Anterior cingulate cortex (tissue), 58 donors: ENCODE results near the gene PPEF2.

Source experiments
- DNase-seq, 58 donors: peaks; one replicate each; lab custom pipeline; 2025; lab: John Stamatoyannopoulos, UW

Gene PPEF2

DNA sequence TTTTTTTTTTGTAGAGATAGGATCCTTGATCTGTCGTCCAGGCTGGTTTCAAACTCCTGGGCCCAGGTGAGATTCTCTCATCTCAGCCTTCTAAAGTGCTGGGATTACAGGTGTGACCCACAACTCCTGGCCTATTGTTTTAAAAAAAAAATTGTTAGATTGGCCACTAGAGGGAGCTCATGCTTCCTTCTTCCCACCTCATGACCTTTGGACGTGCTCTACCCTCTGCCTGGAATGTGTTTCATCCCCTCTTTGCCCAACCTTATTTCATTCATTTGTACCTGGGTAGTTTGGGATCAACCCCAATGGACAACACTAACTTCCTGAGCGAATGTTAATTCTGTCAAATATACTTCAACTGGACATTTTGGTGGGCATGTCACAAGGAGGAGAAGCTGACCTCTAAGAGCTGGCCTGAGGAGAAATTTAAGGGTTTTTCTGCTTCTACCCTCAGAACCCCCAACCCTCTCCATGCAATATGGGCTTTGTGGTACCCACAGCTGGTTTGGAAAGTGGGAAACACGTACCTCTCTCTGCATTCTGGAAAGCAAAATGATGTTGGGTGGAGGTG is 6.4 kb downstream of the PPEF2 start:
- DNase-seq = no peak

DNA sequence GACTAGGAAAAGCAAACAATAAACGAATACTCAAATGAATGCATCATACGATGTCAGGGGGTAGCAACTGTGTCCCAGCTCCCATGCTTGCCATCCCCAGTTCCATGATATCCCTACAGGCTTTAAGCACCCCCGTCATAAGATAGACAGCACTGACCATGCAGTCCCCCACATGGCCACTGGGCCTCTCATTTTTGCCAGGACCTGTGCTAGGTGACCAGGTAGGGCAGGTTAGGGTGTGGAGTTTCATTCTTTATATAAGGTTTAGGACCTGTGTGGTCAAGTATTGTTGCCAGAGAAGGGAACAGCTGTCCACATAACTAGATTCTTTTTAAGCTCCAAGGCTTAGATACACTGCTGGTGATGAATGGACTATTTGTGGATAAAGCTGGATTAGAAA is 9.7 kb downstream of the PPEF2 start:
- no peak for DNase-seq

DNA sequence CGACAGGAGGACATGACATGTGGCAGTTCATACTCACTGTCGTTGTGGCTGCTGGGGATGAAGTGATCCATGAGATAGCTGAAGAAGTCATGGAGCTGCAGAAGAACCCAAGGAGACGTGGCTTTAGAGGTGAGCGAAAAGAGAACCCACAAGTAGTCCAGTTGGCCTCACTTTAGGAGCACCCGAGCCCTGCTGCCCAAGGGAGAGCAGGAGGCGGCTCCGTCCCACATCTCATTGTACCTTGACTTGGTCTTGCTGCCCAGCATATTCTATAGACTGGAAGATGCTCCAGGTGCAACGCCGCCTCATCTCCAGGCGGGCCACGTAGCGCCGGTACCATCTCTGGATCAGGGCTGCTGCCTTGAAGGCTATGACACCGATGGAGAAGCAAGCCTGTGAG is 10.6 kb downstream of the PPEF2 start:
- DNase-seq = no peak

DNA sequence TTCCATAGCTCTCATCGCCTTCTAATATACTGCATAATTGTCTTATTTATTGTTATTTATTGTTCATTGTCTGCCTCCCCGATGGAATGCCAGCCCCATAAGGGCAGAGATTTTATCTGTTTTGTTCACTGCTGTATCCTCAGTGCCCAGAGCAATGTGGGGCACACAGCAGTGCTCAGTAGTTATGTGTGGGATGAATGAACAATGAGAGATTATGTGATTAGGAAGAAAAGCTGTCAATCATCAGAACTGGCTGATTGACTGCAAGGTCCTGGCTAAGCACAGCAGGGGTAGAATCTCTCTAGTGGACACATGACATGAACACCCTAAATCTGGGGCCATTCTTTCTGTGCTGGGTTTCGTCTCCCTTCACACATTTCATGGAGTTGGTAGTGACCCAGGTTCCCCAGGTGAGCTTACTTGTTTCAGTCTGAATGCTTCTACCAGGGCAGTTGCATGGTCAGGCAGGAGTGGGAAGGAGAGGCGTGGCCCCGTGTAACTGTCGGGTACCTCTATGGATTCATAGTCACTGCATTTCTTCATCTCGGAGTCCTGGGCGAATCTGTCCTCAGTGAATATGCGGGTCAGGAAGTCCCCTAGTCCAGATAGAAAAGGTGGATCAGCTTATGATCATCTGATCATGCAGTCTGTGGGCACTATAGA is 12.6 kb downstream of the PPEF2 start:
- DNase-seq = no peak

DNA sequence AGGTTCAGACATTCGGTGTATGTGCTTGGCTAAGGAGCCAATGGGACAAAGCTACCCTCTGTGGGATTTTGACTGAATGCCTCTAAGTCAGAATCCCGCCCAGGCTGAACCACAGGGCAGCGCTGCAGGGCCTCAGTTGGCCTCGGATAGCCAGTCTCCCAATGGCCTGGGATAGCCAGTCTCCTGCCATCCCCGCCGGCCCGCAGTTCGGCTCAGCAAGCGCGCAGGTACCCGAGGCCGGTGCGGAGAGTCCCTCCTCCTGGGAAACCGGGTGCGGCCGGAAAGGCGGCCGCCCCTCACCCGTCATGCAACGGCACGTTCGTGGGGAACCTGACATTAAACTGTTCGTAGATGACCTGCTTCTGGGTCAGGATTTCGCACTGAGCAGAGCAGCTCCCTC is 16.1 kb downstream of the PPEF2 start:
- no peak for DNase-seq

DNA sequence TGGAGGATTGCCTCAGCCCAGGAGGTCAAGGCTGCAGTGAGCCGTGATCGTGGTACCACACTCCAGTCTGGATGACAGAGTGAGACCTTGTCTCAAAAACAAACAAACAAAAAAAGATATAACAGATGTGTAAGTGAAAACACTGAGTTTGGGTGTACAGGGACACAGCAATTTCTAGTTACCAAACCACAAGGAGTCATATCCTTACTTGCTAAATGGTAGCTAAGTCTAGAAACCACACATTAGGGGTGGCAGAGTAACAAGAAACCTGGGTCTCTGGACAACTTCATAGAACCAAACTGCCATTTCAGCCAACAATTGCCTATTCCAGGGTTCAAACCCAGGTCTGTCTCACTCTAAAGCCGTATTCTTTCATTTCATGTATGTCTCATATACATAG is 20.8 kb downstream of the PPEF2 start:
- DNase-seq = no peak

DNA sequence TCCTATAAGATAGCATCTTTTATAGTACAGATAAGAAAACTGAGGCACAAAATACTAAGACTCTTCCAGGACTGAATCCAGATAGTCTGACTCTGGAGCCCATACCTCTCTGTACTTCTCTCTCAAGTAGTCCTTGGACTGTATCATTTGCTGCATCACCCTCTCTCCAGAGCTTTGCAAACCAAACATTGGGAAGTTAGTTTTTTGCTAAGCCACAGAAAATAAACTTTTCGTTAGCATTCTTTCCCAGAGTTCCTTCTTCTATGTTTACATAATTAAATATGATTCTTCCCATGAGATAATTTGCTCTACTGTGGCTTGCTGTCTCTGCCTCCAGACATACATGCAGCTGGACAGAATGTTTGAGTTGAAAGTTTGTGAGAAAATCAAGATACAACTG is 22.0 kb downstream of the PPEF2 start:
- no peak for DNase-seq

DNA sequence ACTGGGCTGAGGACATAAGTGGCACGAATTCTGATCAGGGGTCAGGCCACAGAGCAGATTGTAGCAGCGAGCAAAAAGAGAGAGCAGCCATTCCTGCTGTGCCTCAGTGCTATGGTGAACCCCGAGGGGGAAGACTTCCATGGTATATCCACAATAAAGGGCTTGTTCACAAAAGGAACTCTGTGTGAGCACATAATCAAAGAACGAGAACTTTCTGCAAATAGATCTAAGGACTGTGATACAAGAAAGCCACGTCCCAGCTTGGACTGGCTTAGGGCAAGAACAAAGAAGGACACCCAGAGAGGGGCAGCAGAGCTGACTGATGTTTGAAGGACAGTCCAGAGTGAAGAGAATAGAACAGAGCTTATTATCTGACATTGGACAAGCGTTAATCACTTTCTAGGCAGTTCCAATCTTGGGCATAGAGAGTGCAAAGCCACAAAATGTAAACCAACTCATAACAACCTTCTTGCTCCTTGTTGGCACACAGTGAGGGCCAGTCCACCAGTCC is 24.0 kb downstream of the PPEF2 start:
- DNase-seq = no peak

DNA sequence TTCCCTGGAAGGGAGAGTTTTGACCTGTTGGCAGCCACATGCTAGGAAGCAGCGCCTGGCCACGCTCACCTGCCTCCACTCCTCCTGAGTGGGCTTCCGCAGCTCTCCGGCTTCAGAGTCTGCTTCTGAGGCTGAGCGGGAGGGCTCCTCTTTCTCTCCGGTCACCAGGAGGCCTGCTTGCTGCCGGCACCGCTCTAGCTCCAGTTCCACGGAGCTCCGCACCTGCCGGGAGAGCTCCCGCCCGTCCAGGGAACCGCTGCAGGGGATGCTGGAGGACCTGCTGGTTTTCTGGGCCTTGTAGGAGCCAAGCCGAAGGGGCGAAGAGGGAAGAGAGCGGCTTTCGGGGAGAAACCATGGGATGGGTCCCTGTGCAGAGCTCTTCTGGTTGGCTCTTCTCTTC is 26.0 kb downstream of the PPEF2 start:
- no peak for DNase-seq

DNA sequence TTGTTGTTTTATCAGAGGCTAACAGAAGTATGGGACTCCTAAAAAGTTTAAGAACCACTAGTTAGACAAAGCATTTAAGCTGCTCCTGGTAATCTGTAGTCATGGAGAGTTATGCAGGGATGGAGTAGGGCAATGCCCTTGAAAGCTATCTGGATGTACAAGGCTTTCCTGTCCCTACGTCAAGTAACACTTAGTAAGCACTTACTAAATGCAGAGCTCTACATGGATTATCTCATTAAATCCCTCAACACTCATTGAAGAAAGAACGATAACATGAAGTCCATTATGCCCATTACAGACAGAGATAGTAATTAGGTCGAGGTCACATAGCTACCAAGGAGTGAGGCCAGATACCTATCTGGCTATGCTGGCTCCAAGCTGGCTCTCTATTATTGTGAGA is 33.2 kb downstream of the PPEF2 start:
- DNase-seq = no peak

DNA sequence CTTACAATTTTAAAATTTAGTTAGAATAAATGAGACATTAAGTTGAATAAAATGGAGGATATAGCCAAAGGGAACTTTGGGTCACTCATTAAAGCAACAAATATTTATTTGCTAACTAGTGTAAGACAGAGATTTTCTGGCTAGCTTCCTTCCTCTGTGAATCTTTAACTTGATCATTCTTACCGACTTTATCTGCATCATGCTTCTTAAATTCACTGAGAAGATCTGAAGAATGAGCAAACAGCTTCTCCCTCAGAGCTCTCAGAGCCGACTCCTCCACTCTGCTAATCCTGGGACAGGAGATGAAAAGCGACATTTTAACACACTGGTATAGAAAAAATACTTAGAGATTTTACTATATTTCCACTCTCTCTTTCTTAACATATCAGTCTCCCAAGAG is 35.1 kb downstream of the PPEF2 start:
- no peak for DNase-seq

DNA sequence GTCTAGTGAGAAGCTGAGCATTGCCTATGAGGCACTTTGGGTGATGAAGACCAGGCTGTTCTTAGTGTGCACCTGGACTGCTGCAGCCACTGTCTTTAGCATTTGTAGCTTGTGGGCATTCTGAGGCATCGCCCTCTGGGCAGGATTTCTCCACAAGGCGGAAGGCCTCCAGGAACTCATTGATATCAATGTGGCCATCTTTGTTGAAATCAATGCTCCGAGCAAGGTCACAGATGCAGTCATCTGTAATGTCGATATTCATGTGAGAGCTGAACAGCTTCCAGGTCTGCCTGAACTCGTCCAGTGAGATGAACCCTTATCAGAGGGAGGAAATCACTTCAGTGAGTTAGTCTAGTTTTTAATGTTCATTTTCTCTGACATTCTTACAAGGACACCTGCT is 41.6 kb downstream of the PPEF2 start:
- DNase-seq = no peak

DNA sequence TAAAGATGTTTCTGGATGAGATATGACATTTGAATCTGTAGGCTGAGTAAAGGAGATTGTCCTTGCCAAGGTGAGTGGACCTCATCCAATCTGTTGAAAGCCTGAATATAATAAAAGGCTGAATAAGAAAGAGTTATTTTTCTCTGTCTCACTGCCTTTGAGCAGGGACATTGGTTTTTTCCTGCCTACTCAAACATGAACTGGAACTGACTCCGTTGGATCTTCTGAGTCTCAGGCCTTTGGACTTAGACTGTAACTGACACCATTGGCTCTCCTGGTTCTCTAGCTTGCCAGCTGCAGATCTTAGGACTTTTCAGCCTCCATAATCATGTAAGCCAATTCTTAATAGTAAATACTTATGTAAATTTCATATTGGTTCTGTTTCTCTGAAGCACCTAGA is 43.5 kb downstream of the PPEF2 start:
- no peak for DNase-seq

DNA sequence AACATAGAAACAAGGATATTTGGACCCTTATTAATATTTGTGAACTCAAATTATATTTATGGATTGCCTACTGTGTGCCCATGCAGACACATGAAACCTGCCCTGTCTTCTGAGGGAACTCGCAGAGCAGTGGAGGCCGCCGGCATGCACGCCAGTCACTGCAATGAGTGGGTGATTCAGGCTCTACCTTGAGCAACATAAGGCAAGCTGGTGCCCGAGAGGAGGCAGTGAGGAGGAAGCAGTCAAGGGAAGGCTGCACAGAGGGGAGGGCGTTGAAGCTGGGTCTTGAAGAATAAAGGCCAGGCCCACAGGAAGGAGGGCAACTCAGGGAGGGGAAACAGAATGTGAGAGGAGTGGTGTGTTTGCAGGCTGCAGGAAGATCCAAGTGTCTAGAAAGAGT is 52.8 kb downstream of the PPEF2 start:
- DNase-seq = no peak

DNA sequence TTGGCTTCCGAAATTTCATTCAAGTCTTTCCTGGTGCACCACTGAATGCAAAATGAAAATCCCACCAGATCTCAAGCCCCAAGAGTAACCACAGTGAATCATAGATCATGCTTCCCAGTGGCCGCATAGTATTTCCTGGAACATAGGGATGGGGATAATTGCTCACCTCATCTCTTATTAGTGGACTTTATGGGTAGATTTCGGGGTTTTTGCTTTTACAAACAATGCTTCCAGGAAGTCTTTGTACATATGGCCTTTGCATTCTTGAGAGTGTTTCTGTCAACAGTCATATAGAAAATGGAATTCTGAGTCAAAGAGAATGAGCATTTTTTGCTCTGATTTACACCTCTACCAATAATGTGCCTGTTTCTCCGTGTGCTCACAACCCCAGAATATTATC is 53.4 kb downstream of the PPEF2 start:
- no peak for DNase-seq

DNA sequence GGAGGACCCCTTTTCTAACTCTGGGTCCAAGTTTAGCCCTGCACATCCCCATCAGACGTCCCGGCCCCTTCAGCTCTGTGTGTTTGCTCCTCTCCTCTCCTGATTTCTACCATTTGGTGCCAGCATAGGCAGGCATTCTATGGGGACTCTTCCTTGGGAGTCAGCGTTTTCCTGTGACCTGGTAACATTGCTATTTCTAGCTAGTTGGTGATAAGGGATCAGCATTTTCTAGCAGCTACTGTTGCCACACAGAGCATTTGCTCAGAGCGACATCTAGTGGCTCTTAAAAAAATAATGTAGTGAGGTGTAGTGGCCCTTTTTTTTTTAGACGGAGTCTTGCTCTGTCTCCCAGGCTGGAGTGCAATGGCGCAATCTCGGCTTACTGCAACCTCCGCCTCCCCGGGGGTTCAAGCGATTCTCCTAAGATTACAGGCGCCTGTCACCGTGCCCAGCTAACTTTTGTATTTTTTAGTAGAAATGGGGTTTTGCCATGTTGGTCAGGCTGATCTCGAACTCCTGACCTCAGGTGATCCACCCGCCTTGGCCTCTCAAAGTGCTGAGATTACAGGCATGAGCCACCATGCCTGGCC is 54.0 kb downstream of the PPEF2 start:
- peak in 7 of 58 donors; percentile 4 to 41 (median 9) for DNase-seq

DNA sequence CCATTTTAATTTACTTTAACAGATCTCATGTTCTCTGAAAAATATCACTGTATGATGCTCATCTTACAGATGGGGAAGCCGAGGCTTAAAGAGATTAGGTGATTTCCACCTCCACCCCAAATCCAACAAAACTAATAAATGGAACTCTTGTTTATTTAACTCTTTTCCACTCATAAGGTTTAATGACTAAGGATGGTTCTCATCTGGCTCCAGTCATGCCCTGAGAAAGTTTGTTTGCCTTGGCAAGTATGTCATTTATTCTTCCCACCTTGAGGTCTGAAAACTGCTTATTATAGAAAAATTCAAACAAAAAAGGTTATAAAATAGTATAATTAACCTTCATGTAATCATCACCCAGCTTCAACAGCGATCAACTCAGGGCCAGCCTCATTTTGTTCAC is 56.3 kb downstream of the PPEF2 start:
- DNase-seq = no peak

DNA sequence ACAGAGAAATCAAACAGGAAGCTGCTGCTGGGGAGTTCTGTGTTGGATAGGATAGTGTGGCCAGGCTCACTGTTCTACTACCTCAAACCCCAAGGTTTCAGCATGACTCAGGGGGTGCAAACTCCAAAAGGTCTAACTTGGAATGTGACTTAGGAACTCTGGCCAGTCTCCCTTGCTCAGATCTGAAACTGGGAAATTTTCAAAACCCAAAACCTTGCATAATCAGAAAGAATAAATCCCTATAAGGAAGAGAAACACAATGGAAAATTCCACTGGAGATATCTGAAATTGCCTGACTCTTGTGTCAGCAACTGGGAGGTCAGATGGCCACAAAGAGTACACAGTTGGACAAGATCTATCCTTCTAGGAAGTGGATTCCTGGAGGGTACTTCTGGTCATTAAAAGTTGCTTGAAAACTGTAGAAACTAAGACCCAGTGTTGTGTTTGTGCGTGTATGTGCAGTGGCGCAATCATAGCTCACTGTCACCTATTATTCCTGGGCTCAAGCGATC is 58.0 kb downstream of the PPEF2 start:
- no peak for DNase-seq

DNA sequence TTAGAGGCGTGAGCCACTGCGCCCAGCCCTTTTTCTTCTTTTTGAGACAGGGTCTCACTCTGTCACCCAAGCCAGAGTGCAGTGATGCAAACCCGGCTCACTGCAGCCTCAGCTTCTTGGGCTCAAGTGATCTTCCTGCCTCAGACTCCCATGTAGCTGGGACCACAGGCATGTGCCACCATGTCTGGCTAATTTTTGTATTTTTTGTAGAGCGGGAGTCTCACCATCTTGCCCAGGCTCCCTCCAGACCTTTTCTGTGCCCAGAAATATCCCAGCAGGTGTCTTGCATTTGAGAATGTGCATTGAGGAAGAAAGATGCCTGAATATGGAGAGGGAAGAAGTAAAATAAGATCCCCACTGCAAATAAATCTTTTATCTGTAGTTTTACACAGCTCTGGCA is 58.7 kb downstream of the PPEF2 start:
- no peak for DNase-seq

DNA sequence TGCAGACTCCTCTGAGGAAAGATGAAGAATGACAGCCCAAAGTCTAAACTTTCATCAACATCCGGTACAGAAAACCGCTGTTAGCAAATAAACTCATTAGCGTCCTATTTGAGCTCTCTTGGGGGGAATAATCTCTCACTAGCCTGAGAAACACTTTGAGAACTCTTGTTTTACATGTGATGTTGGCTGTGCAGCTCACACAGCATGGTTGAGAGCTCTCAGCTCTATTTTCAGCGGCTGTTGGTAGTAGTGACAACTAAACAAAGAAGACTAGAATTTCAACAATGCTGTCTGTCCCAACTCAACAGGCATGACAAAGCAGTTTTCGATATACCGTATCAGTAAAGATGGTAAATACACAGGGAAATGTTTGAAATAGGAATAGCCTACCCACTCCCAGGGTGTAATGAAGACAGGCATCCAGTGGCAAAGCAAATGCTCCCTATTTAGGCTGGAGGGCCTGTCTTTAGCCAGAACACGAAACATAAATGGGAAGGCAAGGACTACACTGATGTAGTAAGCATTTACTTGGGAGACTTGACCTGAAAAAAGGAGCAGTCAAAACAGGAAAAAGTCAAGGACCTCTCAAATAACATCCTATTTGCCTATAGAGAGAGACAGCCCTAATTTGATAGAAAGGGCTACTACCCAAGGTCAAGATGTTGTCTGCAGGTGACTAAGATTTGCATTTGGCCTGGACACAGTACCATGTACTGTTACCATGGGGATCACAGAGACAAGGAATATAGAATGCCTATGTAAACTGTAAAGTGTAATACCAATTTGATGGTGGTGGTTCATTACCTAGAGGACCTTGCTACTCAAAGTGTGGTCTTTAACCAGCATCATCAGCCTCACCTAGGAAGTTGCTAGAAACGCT is 60.4 kb downstream of the PPEF2 start:
- DNase-seq = no peak

DNA sequence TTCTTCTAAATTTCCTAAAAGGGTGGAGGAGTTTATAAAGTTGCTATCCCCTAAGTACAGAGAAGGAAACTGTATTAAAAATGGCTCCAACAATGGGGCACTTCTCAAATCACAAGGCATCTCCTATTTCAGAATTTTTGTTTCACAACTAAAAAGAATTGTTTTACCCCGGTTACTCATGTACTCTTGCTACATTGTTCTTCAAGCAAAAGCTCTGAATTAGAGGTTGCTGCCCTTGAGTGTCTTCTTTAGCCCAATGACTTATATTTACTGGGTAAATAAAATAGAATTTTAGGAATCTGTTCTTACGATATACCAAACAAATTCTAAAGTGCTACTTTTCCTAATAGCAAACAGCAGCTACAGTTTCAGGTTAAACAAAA is 67.5 kb downstream of the PPEF2 start:
- no peak for DNase-seq
